NCI-H187 (cell line): ENCODE results near the gene MMP10.
"Not testable (repeated sequence)": the region's sequence is repeated elsewhere in the genome, so short reads cannot be mapped to it uniquely, and the experiment has no call there.

ENCODE experiments used
- DNase-seq, 2 experiments: peaks; one replicate each; lab custom pipeline; 2025; lab: John Stamatoyannopoulos, UW

MMP10 gene

GRCh38 chr11:102783016-102783415 is 2.6 kb upstream of the MMP10 start:
- DNase-seq: no peak

GRCh38 chr11:102781676-102782075 is 1.2 kb upstream of the MMP10 start:
- no peak for DNase-seq

DNA sequence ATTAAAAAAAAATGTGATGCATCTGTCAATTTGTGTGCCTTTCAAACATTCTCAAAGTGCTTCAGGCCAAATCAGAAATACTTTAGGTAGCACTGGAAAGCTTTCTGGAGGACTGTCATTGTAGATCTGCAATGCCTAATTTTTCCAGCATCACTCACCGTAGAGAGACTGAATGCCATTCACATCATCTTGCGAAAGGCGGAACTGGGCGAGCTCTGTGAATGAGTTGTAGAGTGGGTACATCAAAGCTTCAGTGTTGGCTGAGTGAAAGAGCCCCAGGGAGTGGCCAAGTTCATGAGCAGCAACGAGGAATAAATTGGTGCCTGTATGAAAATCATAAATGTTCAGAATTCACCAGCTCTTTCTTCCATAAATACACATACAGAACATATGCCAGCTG is 4.0 kb downstream of the MMP10 start:
- no peak for DNase-seq

GRCh38 chr11:102773386-102773785 is 7.0 kb downstream of the MMP10 start:
- DNase-seq: no peak

DNA sequence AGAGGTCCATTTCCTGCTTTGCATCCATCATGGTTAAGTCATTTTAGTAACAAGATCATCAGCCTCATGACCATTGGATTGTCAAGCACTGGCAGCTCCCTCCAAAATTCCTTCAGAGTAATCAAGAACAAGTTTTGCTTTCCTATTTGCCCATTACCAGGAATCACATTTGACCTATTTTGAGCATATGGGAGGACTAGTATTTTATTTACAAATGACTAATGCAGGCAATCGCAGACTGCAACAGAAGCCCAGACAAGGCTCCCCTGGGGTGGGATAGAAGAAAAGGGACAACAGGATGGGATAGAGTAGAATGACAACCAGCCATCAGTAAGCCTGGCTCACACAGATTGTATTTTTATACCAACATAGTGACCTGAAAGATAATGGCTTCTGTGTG is 9.1 kb downstream of the MMP10 start:
- DNase-seq: no peak

DNA sequence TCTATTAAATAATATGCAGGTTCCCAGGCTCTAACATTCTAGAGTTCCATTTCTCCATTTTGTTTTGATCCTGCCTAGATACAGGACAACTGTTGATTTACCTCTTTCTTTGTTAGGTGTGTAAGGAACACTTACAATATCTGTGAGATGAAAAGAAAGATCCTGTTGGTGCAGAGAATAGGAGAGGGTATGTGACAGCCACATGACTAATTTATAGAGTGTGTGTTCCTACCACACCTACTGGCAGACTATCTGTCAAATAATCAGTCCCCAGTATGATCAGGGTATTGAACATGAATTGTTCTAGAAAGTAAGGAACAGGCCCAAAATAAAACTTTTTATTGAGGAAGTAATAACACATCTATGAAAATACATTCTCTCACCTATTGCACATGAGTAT is 10.2 kb downstream of the MMP10 start:
- no peak for DNase-seq

- no peak for DNase-seq
Measured at GRCh38 chr11:102767800-102768199, 12.6 kb downstream of the MMP10 start.

GRCh38 chr11:102763440-102763839 is 17.0 kb downstream of the MMP10 start:
- DNase-seq: no peak

DNA sequence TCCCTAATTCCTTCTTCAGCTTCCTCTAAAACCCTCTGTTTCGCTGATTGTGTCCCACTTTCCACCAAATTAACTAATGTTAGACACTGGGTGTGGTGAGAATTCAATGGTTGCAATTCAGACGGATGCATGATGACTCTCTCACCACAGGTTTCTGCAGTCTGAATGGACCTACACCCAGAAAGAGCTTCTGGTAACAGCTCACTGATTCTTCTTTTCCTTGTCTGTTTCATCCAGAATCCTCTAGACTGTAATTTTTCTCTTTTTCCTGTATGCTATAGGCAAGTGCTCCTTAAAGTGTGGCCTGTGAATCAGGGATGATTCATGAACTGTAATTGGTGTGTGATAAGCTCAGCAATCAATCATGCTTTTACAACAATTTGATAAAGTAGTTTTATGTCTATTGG is 18.1 kb downstream of the MMP10 start:
- DNase-seq: no peak

GRCh38 chr11:102761646-102762238 is 18.7 kb downstream of the MMP10 start:
- no peak for DNase-seq

DNA sequence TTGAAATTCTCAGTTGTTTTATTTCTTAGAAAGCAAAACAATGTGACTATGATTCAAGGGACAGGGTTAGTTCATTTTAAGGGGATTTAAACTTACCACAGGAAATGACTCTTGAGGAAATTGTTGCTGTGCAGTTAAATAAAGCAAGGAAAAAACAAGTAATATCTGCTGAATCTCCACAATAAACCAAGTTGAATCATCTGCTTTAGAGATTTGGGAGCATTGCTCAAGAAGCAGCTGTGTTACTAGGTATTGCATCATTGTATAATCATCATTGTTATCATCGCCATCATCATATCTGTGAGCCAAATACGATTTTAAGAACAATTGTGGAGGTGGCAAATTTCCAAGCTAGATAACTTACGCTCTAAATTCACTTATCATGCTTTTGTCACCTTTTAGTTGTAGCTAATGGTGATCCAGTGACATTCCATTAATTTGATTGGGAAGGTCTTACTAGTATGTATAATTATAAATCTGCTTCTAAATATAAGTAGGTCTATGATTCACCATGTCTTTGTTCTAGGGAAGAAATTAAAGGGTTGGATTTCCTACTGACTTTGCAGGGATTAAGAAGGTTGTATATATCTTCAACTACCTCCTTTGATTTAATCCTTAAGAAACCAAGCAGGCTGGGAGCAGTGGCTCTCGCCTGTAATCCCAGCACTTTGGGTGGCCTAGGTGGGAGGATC is 19.9 kb downstream of the MMP10 start:
- no peak for DNase-seq

DNA sequence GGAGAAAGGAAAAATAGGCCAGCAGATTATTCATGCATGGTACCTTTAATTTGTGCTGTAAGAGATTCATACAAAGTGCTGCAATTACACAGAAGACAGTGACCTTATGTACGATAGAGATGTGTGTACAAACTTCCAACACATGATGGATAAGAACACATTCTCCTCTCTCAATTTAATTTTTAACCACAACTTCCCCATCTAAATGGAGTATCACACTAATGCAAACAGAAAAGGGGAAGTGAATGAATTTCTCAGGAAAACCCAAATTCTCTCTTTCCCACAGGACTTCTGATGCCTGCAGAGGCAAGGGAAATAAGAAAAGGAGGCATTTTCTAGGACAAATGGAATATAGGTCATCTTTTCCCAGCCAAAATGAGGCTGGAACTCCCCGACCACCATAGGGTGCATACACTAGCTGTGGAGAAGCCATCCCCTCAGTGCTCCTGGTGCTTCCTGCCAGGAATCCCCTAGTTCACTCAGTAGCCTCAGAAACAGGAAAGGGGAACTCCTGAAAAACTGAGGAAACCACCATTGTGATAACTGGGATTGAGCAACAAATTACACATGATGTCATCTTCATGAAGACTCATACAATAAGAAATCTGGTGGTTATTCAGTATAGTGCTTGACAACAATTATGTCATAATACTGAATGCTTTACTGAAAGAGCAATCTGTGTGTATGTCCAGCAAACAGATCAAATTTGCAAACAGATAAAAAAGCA is 22.4 kb downstream of the MMP10 start:
- no peak for DNase-seq

- DNase-seq: no peak
Measured at GRCh38 chr11:102753267-102753666, 27.2 kb downstream of the MMP10 start.

GRCh38 chr11:102751673-102752072 is 28.8 kb downstream of the MMP10 start:
- DNase-seq: no peak

DNA sequence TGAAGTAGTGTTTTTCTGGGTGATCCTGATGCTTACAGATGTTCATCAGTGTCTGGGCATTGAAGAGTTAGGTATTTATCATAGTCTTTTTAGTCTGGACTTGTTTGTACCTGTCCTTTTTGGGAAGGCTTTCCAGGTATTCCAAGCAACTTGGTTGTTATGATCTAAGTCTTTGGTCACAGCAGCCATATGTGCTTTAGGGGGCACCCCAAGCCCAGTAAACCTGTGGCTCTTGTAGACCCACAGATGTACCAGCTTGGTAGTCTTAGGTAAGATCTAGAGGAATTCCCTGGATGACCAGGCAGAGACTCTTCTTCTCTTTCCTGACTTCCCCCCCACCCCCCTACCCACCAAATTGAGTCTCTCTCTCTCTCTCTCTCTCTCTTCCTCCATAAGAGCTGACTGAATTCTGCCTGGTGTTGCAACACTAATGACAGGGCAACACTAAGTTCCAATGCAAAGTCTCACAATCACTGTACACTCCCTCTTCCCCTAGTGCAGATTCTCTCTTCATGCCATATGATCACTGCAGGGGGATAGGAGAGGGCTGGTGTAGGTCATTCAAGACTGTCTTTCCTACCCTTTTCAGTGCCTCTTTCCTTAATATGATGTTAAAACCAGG is 31.2 kb downstream of the MMP10 start:
- no peak for DNase-seq

GRCh38 chr11:102746746-102747578 is 33.5 kb downstream of the MMP10 start:
- DNase-seq: peak in 1 of 2 experiments; percentile 8

GRCh38 chr11:102734650-102735049 is 45.8 kb downstream of the MMP10 start:
- DNase-seq: no peak

GRCh38 chr11:102733232-102733875 is 47.1 kb downstream of the MMP10 start:
- DNase-seq: peak; percentile 32 to 72

GRCh38 chr11:102730944-102731343 is 49.5 kb downstream of the MMP10 start:
- DNase-seq: not testable (repeated sequence)

DNA sequence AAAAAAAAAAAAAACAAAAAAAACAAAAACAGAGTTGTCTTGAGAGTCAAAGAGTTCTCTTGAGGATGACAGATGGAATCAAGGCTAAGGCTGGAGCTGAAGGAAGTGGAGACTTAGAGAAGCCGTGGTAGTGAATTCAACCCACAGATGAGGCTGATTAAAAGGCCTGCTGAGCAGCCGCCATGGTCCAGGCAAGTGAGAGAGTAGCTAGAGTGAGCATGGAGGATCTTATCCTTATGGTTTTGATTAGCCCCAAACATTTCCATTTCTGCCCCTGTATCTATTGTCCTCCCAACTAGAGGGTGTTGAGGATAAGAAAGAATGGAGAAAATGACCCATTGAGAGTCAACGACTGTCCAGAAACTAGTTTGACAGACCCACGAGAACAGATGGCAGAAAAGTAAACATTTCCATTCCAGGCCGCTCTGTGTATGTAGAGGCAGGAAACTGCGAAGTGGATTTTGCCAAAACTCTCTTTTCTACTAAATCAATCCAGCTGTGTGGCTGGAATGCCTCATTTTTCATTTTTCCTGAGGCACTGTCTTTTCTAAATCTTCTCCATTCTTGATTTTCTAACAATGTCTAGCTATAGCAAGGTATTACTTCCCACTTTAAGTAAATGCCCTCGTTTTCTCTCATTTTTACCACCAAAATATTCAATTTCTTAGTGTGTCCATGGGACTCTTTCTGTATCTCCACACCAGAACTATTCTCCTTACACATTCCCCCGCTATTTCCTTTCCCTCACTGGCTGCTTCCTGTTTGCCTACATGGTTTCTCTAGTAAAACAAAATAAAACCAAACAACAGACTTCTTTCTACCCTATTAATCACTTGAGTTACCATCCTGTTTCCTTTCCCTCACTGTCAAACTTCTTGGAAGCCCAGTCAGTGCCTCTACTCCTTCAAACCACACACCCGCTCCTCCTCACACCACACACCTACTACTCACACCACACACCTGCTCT is 50.3 kb downstream of the MMP10 start:
- DNase-seq: no peak
